Glutamatergic neuron (in vitro differentiated cells): Measurements from ENCODE around the gene FSTL1. TPM values are rescaled to one million over a fixed set of nuclear protein-coding genes. Genes with fewer than 3 reads are reported as not detected.

ENCODE experiments used
- DNase-seq: peaks from one replicate; pipeline ENCODE4 v3.0.0; 2022
- H3K27ac Mint-ChIP-seq: one replicate; pipeline ENCODE4 v1.8.0; 2020; ENCODE audit warnings: mild to moderate bottlenecking, mixed read lengths, inconsistent platforms; ENCODE audit not compliant: unreplicated experiment
- H3K27me3 Mint-ChIP-seq: one replicate; pipeline ENCODE4 v1.8.0; 2020; ENCODE audit warnings: mild to moderate bottlenecking, moderate library complexity, mixed read lengths, inconsistent platforms; ENCODE audit not compliant: unreplicated experiment
- H3K36me3 Mint-ChIP-seq: one replicate; pipeline ENCODE4 v1.8.0; 2020; ENCODE audit warnings: mild to moderate bottlenecking, mixed read lengths, inconsistent platforms; ENCODE audit not compliant: unreplicated experiment
- H3K4me1 Mint-ChIP-seq: one replicate; pipeline ENCODE4 v1.8.0; 2020; ENCODE audit warnings: mild to moderate bottlenecking, low read depth, mixed read lengths, inconsistent platforms; ENCODE audit not compliant: unreplicated experiment
- H3K4me3 Mint-ChIP-seq: one replicate; pipeline ENCODE4 v1.8.0; 2020; ENCODE audit warnings: mild to moderate bottlenecking, mixed read lengths, inconsistent platforms; ENCODE audit not compliant: unreplicated experiment
- H3K9me3 Mint-ChIP-seq: one replicate; pipeline ENCODE4 v1.8.0; 2020; ENCODE audit warnings: mild to moderate bottlenecking, moderate library complexity, mixed read lengths, inconsistent platforms; ENCODE audit not compliant: unreplicated experiment
- CTCF ChIP-seq: fragments of 200-600 bp; sonication (generic); IDR thresholded peaks from one replicate; pipeline ENCODE4 v1.5.0; 2021; ENCODE audit not compliant: partially characterized antibody, unreplicated experiment
- total RNA-seq: library from RNA; stranded (reverse); fragmentation: NEBNext Ultra II Directional; extraction: Animal tissue kit (Norgen Biotek cat#: 25700); gene quantifications from one replicate; pipeline ENCODE4 v1.2.1, GENCODE V29; 2021; ENCODE audit not compliant: unreplicated experiment

FSTL1 gene
- total RNA-seq, 1 donor from 2014 or later = 206 TPM

DNA sequence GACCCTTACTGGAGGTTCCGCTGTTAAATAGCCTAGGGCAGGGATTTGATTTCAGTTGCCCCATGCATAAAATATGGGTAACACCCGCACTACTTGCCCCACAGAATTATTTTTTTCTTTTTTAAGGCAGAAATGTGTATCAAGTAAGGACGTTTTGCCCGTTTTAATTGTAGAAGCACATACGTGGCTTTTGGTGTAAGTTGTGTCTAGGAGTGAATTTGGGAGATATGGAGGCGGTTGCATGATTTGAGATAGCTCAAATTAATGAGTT lies 101.0 kb downstream of the FSTL1 start:
- Mint-ChIP-seq H3K27ac (peak overlapping the region; percentile 94), H3K4me3 (peak overlapping the region; percentile 95), H3K4me1 (peaks cover 10% of the 10 kb centered on the region), H3K27me3 (no peaks in the 10 kb centered on the region), H3K9me3 (peaks cover 4% of the 10 kb centered on the region), H3K36me3 (peaks cover 4% of the 10 kb centered on the region)
- no peak for TF ChIP-seq CTCF
- no peak for DNase-seq

DNA sequence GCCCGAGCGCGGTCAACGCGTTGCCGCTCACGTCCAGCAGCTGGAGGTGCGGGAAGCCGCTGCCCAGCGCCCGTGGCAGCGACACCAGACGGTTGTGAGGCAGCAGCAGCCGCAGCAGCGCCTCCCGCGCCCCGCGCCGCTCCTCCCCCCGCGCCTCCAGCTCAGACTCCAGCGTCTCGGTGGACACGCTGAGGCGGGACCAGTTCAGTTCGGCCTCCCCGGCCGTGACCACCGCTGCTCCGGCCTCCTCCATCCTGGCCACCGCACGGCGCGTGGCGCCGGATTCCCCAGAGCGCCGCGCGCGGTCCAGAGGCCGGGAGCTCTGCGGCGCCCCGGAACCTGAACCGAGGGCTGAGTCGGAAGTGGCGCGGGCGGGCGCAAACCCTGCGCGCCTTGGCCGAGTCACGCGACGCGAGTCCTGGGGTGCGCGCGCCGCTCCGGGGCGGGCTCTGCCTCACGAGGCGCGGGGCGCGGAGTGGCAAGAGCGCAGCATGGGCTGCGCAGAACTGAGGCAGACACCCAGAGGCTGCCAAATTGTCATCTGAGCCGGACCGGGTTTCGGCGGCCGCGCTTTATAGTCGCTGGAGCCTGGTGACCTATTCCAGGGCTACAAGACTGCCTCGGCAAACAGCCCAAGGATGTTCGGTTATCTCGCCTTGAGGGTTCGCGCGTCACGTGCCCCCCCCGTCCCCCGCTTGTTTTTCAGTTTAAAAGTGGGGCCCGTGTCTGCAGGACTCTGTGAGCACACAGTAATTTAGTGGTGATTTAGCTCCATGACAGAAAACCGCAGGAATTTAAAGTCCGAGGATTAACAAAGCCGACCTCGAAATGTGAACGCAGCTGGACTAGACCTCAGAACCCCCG lies 101.6 kb downstream of the FSTL1 start, which contains the start of gene LRRC58:
Gene LRRC58, minus strand, starts transcription at position 364 of the 864 bp plus-strand sequence. Its CDS starts 111 bp downstream, at position 253.
- peaks cover 4% of the 10 kb centered on the region for H3K36me3 Mint-ChIP-seq

GRCh38 chr3:120348065-120348990 lies 102.5 kb downstream of the FSTL1 start:
- Mint-ChIP-seq H3K9me3 (peaks cover 4% of the 10 kb centered on the region), H3K27me3 (no peaks in the 10 kb centered on the region), H3K36me3 (peaks cover 4% of the 10 kb centered on the region), H3K4me1 (peaks cover 10% of the 10 kb centered on the region), H3K27ac (peak overlapping the region; percentile 86), H3K4me3 (peak overlapping the region; percentile 96)
- DNase-seq = no peak
- no peak for TF ChIP-seq CTCF

More for the DNA sequence above, 101.6 kb downstream of the FSTL1 start, which contains the start of gene LRRC58:
- TF ChIP-seq CTCF = peak; percentile 10
- DNase-seq = peak; percentile 88
- H3K9me3 Mint-ChIP-seq = peaks cover 4% of the 10 kb centered on the region
- H3K4me3 Mint-ChIP-seq = peak within 1 kb of the TSS; percentile 96
- H3K27me3 Mint-ChIP-seq = no peaks in the 10 kb centered on the region
- peak within 1 kb of the TSS; percentile 94 for H3K27ac Mint-ChIP-seq
- peaks cover 10% of the 10 kb centered on the region for H3K4me1 Mint-ChIP-seq

GRCh38 chr3:120344349-120344748 lies 106.4 kb downstream of the FSTL1 start:
- no peak overlapping the region for H3K4me3 Mint-ChIP-seq
- H3K36me3 Mint-ChIP-seq = peaks cover 14% of the 10 kb centered on the region
- no peak for DNase-seq
- peaks cover 6% of the 10 kb centered on the region for H3K4me1 Mint-ChIP-seq
- TF ChIP-seq CTCF = no peak
- no peak overlapping the region for H3K27ac Mint-ChIP-seq
- H3K9me3 Mint-ChIP-seq = peaks cover 2% of the 10 kb centered on the region
- H3K27me3 Mint-ChIP-seq = no peaks in the 10 kb centered on the region

Other genes starting within 250 kb of the FSTL1 start
- 0.83 TPM for gene GPR156, start 165.8 kb downstream of the FSTL1 start, total RNA-seq
- gene LRRC58, start 101.6 kb downstream of the FSTL1 start, total RNA-seq = 5.8 TPM
- gene NDUFB4, start 145.3 kb upstream of the FSTL1 start, total RNA-seq = 119 TPM
- not detected for gene HGD, start 231.2 kb upstream of the FSTL1 start, total RNA-seq